GM18520 (cell line): Measurements from ENCODE around the gene POU6F1.

Experiments used
- ATAC-seq: cut with Tn5 transposase; IDR thresholded peaks from one replicate; pipeline ENCODE4 v1.9.1; 2021; ENCODE audit not compliant: unreplicated experiment

The POU6F1 gene

GRCh38 chr12:51171884-51172514 lies 45.9 kb downstream of the POU6F1 start:
- ATAC-seq = no peak

GRCh38 chr12:51163795-51164194 lies 54.1 kb downstream of the POU6F1 start:
- no peak for ATAC-seq

GRCh38 chr12:51162217-51162616 lies 55.6 kb downstream of the POU6F1 start:
- no peak for ATAC-seq

GRCh38 chr12:51160814-51161459 lies 56.9 kb downstream of the POU6F1 start:
- no peak for ATAC-seq

- no peak for ATAC-seq
These were observed 61.6 kb downstream of the POU6F1 start for GRCh38 chr12:51156245-51156765.

- ATAC-seq = no peak
These were observed 64.9 kb downstream of the POU6F1 start for GRCh38 chr12:51152953-51153352.

DNA sequence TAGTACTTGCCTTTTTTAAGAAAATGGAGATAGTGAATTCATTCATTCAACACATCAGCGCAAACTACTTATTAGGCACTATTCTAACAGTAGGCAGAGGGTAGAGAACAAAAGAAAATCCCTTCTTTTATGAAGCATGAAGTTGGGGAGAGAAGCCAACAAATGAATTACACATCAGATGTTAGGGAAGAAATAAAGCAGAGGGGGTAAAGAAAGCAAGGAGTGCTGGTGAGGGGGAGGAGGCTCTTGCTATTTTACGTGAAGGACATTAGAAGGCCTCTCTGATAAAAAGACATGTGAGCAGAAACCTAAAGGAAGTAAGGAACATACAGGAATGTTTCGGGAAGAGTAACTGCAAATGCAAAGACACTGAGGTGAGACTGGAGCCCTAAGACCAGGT lies 67.1 kb downstream of the POU6F1 start:
- ATAC-seq = no peak

DNA sequence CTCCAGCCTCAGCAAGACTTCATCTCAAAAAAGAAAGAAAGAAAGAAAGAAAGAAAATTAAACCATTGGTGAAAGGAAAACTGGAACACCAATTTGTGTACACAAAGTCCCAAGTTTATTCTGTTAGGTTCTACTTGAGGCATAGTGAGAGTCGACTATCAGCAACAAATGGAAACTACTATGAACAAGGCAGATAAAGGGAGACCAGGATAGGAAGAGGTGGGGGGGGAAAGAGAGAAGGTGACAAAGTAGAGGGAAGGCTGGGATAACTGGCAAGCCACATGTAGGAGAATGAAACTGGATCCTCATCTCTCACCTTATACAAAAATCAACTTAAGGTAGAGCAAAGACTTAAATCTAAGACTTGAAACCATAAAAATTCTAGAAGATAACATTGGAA lies 70.6 kb downstream of the POU6F1 start:
- ATAC-seq = no peak

DNA sequence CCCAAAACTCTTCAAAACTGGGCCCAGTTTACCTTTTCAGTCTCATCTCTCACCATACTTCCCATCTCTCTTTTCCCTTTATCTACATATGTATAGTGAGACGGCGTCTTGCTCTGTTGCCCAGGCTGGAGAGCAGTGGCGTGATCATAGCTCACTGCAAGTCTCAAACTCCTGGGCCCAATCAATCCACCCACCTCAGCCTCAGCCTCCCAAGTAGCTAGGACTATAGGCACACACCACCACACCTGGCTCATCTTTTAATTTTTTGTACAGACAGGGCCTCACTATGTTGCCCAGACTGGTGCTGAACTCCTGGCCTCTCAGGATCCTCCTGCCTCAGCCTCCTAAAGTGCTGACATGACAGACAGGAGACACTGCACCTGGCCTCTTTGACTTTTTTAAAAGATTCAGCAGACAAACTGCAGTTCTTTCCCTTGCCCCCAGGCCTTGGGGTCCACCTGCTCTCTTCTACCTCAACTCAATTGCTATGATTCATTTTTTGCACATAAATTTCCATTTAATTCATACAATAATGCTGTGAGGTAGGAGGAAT lies 78.5 kb downstream of the POU6F1 start:
- no peak for ATAC-seq
